ENCODE data around the gene ATP8A2. TPM values are rescaled to one million over a fixed set of nuclear protein-coding genes. Genes with fewer than 3 reads are reported as not detected.
"Not testable (repeated sequence)": the region's sequence is repeated elsewhere in the genome, so short reads cannot be mapped to it uniquely, and the experiment has no call there.

The ATP8A2 gene
- total RNA-seq, 2 experiments from 2014 or later = 0.28 to 0.32 TPM

DNA sequence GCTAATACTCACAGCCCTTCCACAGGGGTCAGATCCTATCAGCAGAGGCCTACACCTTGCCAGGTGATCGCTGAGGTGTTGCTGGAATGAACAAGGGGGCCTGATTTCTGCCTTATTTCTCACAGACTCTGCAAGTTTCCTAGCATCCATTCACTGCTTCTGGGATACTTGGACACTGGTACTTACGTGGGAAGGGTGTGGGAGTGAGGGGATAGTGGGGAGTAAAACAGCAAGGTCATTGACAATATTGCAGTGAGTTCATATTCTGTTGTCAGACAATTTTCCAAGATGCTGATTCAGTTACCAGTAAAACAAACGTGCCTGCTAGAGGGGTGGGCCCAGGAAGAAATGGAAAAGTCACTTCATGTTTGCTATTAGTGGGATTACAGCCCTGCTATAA lies 403.5 kb downstream of the ATP8A2 start:
- DNase-seq = no peak
- Mint-ChIP-seq H3K27me3 (peaks cover 17% of the 10 kb centered on the region), H3K27ac (no peak overlapping the region), H3K4me3 (no peak overlapping the region), H3K9me3 (ENCODE audit: low read depth) (no peaks in the 10 kb centered on the region), H3K4me1 (no peaks in the 10 kb centered on the region), H3K36me3 (no peaks in the 10 kb centered on the region)
- no peak for ATAC-seq
- CTCF ChIA-PET = no interaction called here

DNA sequence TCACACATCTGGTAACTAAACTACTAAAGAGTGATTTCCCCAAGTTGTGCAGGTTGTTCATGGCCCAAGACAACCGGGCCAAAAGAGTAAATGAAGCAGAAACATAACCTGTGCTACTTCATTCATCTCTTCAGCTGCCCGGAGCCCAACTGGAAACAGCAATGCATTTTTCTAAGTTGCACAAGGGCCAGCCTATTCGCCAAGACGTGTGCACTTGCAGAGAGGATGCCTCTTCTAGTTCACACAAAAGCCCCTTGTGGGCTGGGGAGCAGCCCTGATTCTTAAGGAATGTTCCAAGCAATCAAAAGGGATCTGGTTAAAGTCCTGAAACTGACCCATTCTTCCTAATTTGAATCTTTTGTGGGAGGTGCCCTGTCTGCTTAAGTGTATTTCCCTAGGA lies 404.2 kb downstream of the ATP8A2 start:
- ATAC-seq = no peak
- Mint-ChIP-seq H3K36me3 (no peaks in the 10 kb centered on the region), H3K27me3 (peaks cover 18% of the 10 kb centered on the region), H3K27ac (no peak overlapping the region), H3K9me3 (ENCODE audit: low read depth) (no peaks in the 10 kb centered on the region), H3K4me3 (no peak overlapping the region), H3K4me1 (no peaks in the 10 kb centered on the region)
- no peak for DNase-seq
- CTCF ChIA-PET = no interaction called here

DNA sequence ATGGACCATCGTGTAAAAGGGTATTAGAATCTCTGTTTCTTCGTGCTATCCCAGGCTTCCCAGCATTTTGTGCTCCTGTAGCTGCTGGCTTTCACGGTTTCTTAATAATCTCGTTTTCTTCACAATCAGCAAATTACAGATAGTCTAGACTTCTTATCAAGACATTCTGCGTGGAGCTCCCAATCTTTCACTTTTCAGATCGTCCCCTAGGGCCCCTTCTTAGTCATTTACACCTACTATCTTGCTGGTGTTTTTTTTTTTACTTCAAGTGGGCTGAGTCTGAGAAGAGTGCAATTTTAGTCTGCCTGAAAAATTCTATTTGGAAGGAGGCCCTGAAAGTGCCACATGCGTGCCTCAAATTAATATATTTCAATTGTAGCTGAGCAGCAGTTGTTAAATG lies 404.9 kb downstream of the ATP8A2 start:
- Mint-ChIP-seq H3K27me3 (peaks cover 18% of the 10 kb centered on the region), H3K36me3 (no peaks in the 10 kb centered on the region), H3K27ac (no peak overlapping the region), H3K9me3 (ENCODE audit: low read depth) (no peaks in the 10 kb centered on the region), H3K4me3 (no peak overlapping the region), H3K4me1 (no peaks in the 10 kb centered on the region)
- CTCF ChIA-PET = no interaction called here
- no peak for DNase-seq
- ATAC-seq = no peak

DNA sequence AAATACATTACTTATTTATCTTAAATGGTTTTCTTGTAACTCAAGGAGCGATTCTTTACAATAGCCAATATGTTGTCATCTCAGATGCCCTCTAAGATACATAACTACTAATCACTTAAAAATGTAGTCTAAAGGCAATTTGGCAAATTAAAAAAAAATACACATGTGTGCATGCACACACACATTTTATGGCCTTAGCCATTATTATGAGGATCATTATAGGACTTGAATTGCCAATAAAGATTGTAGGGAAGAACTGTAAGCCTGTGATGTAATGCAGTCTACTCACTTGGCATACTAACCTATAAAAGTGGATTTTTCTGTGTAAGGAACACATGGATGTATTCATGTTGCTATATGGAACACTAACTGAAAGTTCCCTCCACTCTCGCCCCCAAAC lies 405.7 kb downstream of the ATP8A2 start:
- ATAC-seq = no peak
- CTCF ChIA-PET = no interaction called here
- no peaks in the 10 kb centered on the region for H3K4me1 Mint-ChIP-seq
- no peaks in the 10 kb centered on the region for H3K36me3 Mint-ChIP-seq
- H3K27ac Mint-ChIP-seq = no peak overlapping the region
- peaks cover 18% of the 10 kb centered on the region for H3K27me3 Mint-ChIP-seq
- no peak for DNase-seq
- no peak overlapping the region for H3K4me3 Mint-ChIP-seq
- no peaks in the 10 kb centered on the region for H3K9me3 Mint-ChIP-seq (ENCODE audit: low read depth)

DNA sequence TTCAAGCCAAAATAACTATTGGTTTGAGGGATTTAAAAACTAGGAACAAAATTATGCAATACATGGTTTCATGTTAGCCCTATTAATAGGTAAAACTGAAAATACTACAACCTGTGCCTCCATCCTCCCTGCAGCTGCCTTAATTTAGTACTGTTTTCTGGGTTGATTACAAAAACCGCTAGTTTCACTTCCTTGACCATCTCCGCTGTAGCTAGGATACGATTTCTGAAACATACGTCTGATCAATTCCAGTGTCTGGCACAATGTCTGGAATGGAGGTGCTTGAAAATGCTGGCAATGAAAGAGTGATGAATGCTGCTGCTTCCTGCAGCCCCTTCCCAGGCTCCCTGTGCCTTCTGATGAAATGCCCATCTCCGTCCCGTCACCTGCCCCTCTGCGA lies 406.6 kb downstream of the ATP8A2 start:
- Mint-ChIP-seq H3K36me3 (no peaks in the 10 kb centered on the region), H3K4me3 (no peak overlapping the region), H3K9me3 (ENCODE audit: low read depth) (no peaks in the 10 kb centered on the region), H3K4me1 (no peaks in the 10 kb centered on the region), H3K27me3 (peaks cover 21% of the 10 kb centered on the region), H3K27ac (no peak overlapping the region)
- CTCF ChIA-PET = no interaction called here
- ATAC-seq (no peak), DNase-seq (no peak)

DNA sequence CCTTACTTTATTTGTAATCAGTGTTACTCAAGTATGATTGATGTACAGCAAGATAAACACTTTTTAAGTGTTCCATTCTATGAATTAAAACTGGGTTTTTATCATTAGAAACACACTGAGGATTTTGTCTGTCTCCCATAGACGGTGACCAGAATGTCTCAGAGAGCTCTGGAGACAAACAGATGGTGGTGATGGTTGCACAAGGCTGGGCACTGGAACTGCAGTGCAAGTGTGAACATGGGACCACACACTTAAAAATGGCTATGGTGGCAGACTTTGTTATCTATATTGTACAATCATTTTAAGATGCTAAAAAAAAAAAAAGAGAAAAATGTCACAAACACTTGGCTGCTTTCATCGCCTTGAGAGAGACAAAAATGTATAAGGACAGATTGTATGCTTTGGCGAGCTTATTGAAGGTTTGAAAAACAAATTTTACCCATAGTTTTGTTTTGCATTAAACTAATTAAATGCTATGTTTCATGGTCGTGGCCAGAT lies 407.1 kb downstream of the ATP8A2 start:
- peaks cover 23% of the 10 kb centered on the region for H3K27me3 Mint-ChIP-seq
- DNase-seq (no peak), ATAC-seq (no peak)
- H3K9me3 Mint-ChIP-seq (ENCODE audit: low read depth) = no peaks in the 10 kb centered on the region
- H3K27ac Mint-ChIP-seq = no peak overlapping the region
- no peaks in the 10 kb centered on the region for H3K36me3 Mint-ChIP-seq
- H3K4me3 Mint-ChIP-seq = no peak overlapping the region
- H3K4me1 Mint-ChIP-seq = no peaks in the 10 kb centered on the region
- CTCF ChIA-PET = interaction anchor here (0.7 kb wide), 1 partner anchor 14 kb away, joined by 3 read pairs; no protein-coding TSS in a partner anchor

DNA sequence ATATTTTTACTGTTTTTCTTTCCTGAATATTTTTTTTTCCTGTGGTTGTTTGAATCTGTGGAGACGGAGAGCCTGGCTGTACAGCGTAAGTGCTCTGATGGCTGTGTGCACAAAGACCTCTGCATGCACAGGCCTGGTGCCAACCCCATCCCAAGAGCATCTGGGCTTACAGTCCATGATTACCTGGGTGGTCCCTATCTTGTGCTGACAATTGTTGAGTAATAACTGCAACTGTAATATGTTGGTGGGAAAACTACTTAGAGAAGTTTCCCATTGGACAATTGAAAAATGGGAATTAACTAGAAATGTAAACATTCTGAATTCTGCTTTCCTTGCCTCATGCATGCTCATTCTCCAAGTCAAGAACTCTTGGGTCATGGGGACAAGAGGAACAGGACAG lies 411.3 kb downstream of the ATP8A2 start:
- H3K4me1 Mint-ChIP-seq = no peaks in the 10 kb centered on the region
- no peak for ATAC-seq
- H3K9me3 Mint-ChIP-seq (ENCODE audit: low read depth) = no peaks in the 10 kb centered on the region
- H3K36me3 Mint-ChIP-seq = no peaks in the 10 kb centered on the region
- DNase-seq = no peak
- CTCF ChIA-PET = no interaction called here
- H3K27ac Mint-ChIP-seq = no peak overlapping the region
- H3K27me3 Mint-ChIP-seq = peaks cover 24% of the 10 kb centered on the region
- H3K4me3 Mint-ChIP-seq = no peak overlapping the region

DNA sequence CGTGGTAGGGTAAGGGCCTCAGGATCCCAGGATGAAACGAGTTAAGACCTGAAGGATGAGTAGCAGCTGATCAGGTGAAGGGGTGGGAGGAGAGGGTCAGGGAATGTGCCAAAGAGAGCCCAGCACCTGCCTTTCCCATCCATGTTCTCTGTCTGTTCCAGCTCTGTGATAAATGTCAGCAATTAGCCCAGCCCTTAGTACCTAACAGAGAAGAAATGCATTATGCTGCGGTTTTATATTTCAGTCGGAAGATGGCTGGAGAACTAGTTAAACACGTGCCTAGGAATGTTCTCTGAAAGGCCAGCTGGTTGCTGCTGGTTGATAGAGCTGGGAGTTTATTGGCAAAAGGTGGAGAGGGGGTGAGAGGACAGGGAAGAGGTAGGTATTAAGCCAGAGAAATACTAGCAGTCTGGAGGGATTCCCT lies 411.8 kb downstream of the ATP8A2 start:
- CTCF ChIA-PET = no interaction called here
- Mint-ChIP-seq H3K36me3 (no peaks in the 10 kb centered on the region), H3K27ac (no peak overlapping the region), H3K27me3 (peaks cover 21% of the 10 kb centered on the region), H3K4me1 (no peaks in the 10 kb centered on the region), H3K4me3 (no peak overlapping the region), H3K9me3 (ENCODE audit: low read depth) (no peaks in the 10 kb centered on the region)
- DNase-seq (no peak), ATAC-seq (no peak)

DNA sequence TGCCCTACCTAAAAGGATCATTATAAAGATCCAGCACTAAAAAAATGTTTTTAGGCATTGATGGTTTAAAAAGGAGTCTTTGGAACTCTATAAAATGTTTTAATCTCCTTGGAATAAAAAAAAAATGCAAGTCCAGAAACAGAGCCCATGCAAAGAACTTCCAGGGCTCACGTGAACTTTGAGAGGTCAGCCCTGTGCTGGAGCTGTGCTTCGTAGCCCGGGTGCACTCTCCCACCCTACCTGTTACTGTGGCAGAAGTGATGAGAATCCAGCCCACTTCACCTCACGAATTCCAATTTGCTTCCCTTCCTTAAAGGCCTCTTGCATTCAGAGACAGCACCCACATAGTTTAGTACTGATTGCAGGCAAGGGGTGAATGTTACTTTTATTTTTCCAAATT lies 412.3 kb downstream of the ATP8A2 start:
- CTCF ChIA-PET = no interaction called here
- H3K27ac Mint-ChIP-seq = no peak overlapping the region
- ATAC-seq (no peak), DNase-seq (no peak)
- H3K9me3 Mint-ChIP-seq (ENCODE audit: low read depth) = no peaks in the 10 kb centered on the region
- peaks cover 20% of the 10 kb centered on the region for H3K27me3 Mint-ChIP-seq
- H3K4me1 Mint-ChIP-seq = no peaks in the 10 kb centered on the region
- H3K36me3 Mint-ChIP-seq = no peaks in the 10 kb centered on the region
- H3K4me3 Mint-ChIP-seq = no peak overlapping the region

DNA sequence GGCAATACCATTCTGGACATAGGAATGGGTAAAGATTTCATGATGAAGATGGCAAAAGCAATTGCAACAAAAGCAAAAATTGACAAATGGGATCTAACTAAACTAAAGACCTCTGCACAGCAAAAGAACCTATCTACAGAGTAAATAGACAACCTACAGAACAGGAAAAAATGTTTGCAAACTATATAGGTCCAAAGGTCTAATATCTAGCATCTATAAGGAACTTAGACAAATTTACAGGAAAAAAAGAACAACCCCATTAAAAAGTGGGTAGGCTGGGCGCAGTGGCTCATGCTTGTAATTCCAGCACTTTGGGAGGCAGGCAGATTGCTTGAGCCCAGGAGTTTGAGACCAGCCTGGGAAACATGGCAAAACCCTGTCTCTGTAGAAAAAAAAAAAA lies 418.4 kb downstream of the ATP8A2 start:
- H3K4me3 Mint-ChIP-seq; H3K27ac Mint-ChIP-seq; H3K27me3 Mint-ChIP-seq; H3K36me3 Mint-ChIP-seq; ATAC-seq; H3K4me1 Mint-ChIP-seq; DNase-seq; CTCF ChIA-PET; H3K9me3 Mint-ChIP-seq (ENCODE audit: low read depth): not testable (repeated sequence)

DNA sequence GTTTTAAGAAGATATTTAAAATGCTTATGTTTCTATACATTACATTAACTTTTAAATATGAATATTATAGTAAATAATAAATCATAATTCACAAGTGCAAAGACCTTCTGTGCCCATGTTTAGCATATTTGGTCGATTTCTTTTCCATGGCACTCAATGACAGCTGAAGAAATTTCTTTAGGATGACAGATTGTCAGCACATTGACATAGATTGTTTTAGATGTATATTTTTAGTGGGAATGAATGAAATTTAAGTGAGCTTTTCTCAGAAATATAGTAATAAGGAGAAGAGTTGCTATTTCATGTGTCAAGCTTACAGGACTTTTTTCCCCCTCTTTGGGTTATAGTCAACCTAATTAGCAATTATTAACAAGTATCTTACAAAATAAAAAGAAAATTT lies 423.5 kb downstream of the ATP8A2 start:
- ATAC-seq = no peak
- Mint-ChIP-seq H3K9me3 (ENCODE audit: low read depth) (no peaks in the 10 kb centered on the region), H3K4me1 (no peaks in the 10 kb centered on the region), H3K36me3 (no peaks in the 10 kb centered on the region), H3K27me3 (peaks cover 4% of the 10 kb centered on the region), H3K27ac (no peak overlapping the region), H3K4me3 (no peak overlapping the region)
- DNase-seq = no peak
- CTCF ChIA-PET = no interaction called here

DNA sequence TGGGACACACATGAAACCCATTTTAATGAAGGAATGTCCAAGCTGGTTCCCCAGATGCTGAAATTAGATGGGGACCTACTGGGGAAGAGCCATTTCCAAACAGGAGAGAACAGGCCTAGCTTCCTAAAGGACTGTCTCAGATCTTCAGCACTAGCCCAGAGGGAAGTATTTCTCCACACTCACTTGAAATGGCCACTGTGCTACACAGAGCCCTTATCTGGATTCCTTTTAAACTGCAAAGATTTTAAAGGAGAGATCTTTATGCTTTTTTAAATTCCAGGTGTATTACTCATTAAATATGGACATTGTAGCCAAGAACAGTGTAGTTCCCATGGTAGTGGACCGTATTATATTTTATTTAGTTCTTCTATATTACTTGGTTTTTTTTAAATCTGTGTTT lies 424.7 kb downstream of the ATP8A2 start:
- no peak for DNase-seq
- H3K9me3 Mint-ChIP-seq (ENCODE audit: low read depth) = no peaks in the 10 kb centered on the region
- no peak overlapping the region for H3K27ac Mint-ChIP-seq
- H3K36me3 Mint-ChIP-seq = no peaks in the 10 kb centered on the region
- no peak for ATAC-seq
- CTCF ChIA-PET = no interaction called here
- no peak overlapping the region for H3K4me3 Mint-ChIP-seq
- no peaks in the 10 kb centered on the region for H3K4me1 Mint-ChIP-seq
- peaks cover 7% of the 10 kb centered on the region for H3K27me3 Mint-ChIP-seq

DNA sequence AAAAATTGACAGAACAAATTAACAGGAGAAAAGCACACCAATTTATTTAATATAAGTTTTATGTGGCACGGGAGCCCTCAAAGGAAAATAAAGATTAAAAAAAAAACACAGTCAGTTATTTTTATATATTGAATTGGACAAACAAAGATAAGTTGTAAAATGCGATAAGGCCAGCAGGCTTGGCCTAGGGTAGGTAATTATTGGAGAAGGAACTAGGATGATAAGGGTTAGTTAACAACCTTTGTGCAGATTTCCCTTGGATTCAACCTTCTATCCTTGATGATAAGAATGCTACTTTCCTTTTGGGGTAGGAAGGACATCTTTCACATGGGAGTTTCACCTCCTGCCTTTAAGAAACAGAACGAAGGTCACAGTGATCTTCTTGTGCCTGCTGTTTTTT lies 427.2 kb downstream of the ATP8A2 start:
- no peak overlapping the region for H3K4me3 Mint-ChIP-seq
- ATAC-seq (no peak), DNase-seq (no peak)
- H3K36me3 Mint-ChIP-seq = no peaks in the 10 kb centered on the region
- H3K9me3 Mint-ChIP-seq (ENCODE audit: low read depth) = peaks cover 2% of the 10 kb centered on the region
- no peak overlapping the region for H3K27ac Mint-ChIP-seq
- H3K27me3 Mint-ChIP-seq = peaks cover 18% of the 10 kb centered on the region
- CTCF ChIA-PET = no interaction called here
- no peaks in the 10 kb centered on the region for H3K4me1 Mint-ChIP-seq

DNA sequence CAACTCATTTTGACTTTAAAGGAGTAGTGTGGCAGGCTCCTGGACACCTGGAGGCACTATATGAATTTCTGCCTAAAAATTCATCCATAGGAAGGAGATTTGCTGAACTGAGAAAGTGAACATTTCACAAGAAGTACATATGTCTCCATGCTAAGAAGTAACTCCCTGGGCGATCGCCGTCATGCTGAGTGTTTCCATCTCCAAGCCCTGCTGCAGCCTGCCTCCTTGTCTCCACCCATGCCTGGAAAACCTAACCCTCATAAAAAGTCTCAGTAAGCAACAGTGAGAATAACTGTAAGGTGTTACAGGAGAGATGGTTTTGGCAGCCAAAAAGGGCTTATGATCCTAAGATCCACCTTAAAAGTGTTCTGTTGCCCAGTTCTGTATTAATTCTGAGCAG lies 428.7 kb downstream of the ATP8A2 start:
- CTCF ChIA-PET = no interaction called here
- Mint-ChIP-seq H3K4me1 (peaks cover under 1% of the 10 kb centered on the region), H3K27ac (no peak overlapping the region), H3K4me3 (no peak overlapping the region), H3K27me3 (peaks cover 19% of the 10 kb centered on the region), H3K9me3 (ENCODE audit: low read depth) (peaks cover 2% of the 10 kb centered on the region), H3K36me3 (no peaks in the 10 kb centered on the region)
- ATAC-seq (no peak), DNase-seq (no peak)

DNA sequence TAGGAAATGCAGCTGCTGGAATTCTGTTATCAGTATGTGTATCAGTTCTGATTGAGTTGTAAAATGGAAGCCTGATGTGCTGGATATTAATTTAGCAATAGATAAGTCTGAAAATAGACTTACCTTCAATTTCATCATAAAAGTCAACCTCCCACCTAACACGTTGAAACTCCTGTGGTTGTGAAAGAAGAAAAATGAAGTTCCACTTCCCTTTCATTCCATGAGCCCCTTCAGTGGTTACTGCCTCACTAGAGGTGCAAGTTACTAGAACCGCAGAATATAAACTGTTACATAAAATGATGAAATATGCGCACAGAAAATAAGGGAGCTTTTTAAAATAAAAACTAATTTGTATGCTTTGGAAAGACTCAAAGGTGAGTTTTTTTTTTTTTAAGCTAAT lies 430.8 kb downstream of the ATP8A2 start:
- Mint-ChIP-seq H3K9me3 (ENCODE audit: low read depth) (peaks cover 2% of the 10 kb centered on the region), H3K27me3 (peaks cover 19% of the 10 kb centered on the region), H3K36me3 (peaks cover under 1% of the 10 kb centered on the region), H3K27ac (no peak overlapping the region), H3K4me3 (no peak overlapping the region), H3K4me1 (peaks cover 15% of the 10 kb centered on the region)
- ATAC-seq = no peak
- no peak for DNase-seq
- CTCF ChIA-PET = no interaction called here
